ENCODE results near the gene SCPEP1.

SCPEP1 gene

GRCh38 chr17:56977673-56978395 lies at the start of gene SCPEP1:
Gene SCPEP1, plus strand, starts transcription at chr17:56978131. Its CDS starts 29 bp downstream, at chr17:56978160.
- TF ChIP-seq CTCF (IDR thresholded peaks at IDR 0.05; ENCODE audit: low read depth, low read length, missing control alignments), result no peak
- no peak for DNase-seq (ENCODE audit: low read depth)

GRCh38 chr17:56928586-56928985 lies 49.3 kb upstream of the SCPEP1 start:
- no peak for TF ChIP-seq CTCF (IDR thresholded peaks at IDR 0.05; ENCODE audit: low read depth, low read length, missing control alignments)
- H3K4me3 ChIP-seq (ENCODE audit: low read depth, low read length), result no peak overlapping the region
- no peak for DNase-seq (ENCODE audit: low read depth)

More at GRCh38 chr17:56977673-56978395, at the start of gene SCPEP1:
- H3K4me3 ChIP-seq (ENCODE audit: low read depth, low read length), result peak within 1 kb of the TSS; percentile 91

DNA sequence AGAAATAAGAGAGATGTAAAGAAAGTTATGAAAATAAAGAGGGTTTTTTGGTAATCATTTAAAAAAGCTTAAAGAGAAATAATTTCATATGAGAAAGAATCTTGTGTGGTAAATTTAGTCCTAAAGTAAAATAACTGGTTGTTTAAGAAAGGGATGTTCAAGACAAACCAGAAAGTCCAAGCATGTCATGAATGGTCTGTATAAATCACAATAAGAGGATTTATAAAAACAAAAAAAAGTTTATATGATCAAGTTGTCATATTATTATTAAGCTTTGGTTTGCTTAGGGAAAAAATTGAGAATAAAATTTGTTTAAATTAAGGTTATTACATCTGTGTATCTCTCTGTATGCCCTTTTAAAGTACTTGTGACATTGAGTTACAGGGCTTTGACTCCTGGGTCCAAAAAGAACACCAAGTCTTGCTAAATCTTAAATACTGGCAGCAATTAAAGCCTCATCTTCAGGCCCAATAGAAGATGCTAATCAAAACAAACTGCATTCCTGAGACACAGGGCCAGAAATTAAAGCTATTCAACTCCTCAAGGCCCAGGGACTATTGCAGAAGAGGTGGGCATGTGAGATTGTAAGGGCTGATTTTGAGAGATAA lies 48.5 kb upstream of the SCPEP1 start:
- DNase-seq (ENCODE audit: low read depth), result no peak
- H3K4me3 ChIP-seq (ENCODE audit: low read depth, low read length), result no peak overlapping the region

DNA sequence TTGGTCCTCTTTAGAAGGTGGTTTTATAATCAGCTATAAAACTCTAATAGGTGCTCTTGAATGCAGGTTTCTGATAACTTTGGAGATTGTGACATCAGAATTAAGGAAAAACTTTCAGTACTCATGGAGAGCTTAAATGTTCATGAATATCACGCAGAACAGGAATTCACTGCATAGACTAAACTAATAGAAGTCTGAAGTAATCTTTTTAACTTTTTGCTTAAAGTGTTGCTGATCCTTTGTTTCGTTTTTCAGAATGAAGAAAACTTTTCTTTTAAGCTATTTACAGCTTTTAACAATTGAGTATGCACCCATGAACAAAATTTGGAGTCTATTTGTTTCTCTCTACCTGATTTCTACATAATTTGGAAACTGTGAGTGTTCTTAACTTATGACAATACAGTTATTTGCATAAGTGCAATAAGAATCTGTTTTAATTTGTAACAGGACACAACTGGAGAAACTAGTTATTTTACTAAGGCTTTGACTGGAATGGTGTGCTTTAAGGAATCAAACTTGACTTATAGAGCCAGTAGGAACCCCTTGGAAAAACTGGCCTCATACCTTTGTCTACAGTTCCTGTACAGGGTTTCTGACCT lies 47.1 kb upstream of the SCPEP1 start:
- no peak for DNase-seq (ENCODE audit: low read depth)
- H3K4me3 ChIP-seq (ENCODE audit: low read depth, low read length), result no peak overlapping the region
- no peak for TF ChIP-seq CTCF (IDR thresholded peaks at IDR 0.05; ENCODE audit: low read depth, low read length, missing control alignments)

More for the DNA sequence above, 48.5 kb upstream of the SCPEP1 start:
- TF ChIP-seq CTCF (IDR thresholded peaks at IDR 0.05; ENCODE audit: low read depth, low read length, missing control alignments), result no peak

DNA sequence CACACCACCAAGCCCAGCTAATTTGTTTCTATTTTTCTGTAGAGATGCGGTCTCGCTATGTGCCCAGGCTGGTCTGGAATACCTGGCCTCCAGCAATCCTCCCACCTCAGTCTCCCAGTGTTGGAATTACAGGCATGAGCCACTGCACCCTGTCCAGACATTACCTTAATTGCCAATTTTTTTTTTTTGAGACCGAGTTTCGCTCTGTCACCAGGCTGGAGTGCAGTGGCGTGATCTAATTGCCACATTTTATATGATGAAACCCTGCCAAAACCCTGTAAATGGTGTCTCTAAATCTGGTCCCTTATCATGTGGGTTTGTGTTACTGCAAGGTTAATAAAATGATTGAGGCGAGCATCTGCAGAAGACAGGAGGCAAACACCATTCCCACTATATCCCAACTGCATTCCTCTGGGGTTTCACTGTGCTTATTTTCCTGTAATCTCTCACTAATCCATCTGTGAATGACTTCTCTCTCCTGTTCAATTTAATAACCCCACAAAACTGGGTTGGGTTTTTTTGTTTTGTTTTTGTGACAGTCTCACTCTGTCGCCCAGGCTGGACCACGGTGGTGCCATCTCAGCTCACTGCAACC lies 44.7 kb upstream of the SCPEP1 start:
- H3K4me3 ChIP-seq (ENCODE audit: low read depth, low read length), result no peak overlapping the region
- TF ChIP-seq CTCF (IDR thresholded peaks at IDR 0.05; ENCODE audit: low read depth, low read length, missing control alignments), result no peak
- no peak for DNase-seq (ENCODE audit: low read depth)

- no peak for DNase-seq (ENCODE audit: low read depth)
- no peak for TF ChIP-seq CTCF (IDR thresholded peaks at IDR 0.05; ENCODE audit: low read depth, low read length, missing control alignments)
- no peak overlapping the region for H3K4me3 ChIP-seq (ENCODE audit: low read depth, low read length)
Observed at GRCh38 chr17:56933868-56934267, 44.1 kb upstream of the SCPEP1 start.
